ENCODE measurements around the gene TCTN3.

- 0 out of 2 replicates have a peak, but pooled peaks have one; percentile 45 for TF ChIP-seq SIN3A (IDR thresholded peaks at IDR 0.05; ENCODE audit: borderline replicate concordance, insufficient read depth, low read length)
- TF ChIP-seq REST (IDR thresholded peaks at IDR 0.05; ENCODE audit: insufficient read depth in 1 of 2, low read depth in 2 of 2, low read length in 2 of 2): no peak
- TF ChIP-seq POLR2AphosphoS5 (IDR thresholded peaks at IDR 0.05; ENCODE audit: low read depth, low read length): peak; percentile 69; the same call in 1 of the 2 replicates
These were observed at the start of gene TCTN3 for GRCh38 chr10:95693668-95694534.
